Measurements from ENCODE around the gene BZW2.

DNA sequence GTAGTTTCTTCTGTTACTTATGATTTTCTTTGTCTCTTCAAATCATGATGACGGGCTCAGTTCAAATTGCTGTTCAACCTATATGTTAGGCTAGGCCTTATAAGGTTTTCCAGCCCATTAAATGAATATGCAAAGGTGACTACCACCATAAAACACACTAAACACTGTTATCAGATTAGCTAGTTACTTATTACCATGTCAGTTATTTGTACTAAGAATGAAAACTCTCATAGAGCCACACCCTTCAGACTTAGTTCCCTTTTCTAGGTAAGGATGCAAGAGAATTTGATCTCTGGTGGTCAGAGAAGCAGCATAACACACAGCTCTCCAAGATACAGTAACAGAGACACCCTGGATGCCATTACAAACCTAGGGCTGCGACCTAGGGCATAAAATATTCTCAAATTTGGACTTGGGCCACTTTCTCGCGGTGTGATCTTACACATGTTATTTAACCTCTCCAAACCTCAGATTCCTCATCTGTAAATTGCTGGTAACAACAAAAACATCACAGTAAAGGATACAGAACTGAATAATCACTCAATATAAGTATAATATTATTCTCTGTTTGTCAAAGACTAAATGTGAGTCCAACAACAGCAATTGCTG lies 36.0 kb upstream of the BZW2 start:
- TF ChIP-seq EP300 (IDR thresholded peaks at IDR 0.05) (no peak), POLR2A (IDR thresholded peaks at IDR 0.05) (no peak)
- TF ChIP-seq, protein P1, sequence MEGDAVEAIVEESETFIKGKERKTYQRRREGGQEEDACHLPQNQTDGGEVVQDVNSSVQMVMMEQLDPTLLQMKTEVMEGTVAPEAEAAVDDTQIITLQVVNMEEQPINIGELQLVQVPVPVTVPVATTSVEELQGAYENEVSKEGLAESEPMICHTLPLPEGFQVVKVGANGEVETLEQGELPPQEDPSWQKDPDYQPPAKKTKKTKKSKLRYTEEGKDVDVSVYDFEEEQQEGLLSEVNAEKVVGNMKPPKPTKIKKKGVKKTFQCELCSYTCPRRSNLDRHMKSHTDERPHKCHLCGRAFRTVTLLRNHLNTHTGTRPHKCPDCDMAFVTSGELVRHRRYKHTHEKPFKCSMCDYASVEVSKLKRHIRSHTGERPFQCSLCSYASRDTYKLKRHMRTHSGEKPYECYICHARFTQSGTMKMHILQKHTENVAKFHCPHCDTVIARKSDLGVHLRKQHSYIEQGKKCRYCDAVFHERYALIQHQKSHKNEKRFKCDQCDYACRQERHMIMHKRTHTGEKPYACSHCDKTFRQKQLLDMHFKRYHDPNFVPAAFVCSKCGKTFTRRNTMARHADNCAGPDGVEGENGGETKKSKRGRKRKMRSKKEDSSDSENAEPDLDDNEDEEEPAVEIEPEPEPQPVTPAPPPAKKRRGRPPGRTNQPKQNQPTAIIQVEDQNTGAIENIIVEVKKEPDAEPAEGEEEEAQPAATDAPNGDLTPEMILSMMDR (IDR thresholded peaks at IDR 0.05): no peak

Measured in tibial nerve (tissue), 4 donors.